BLaER1 (cell line): ENCODE data around the gene ECE1.
"Not testable (repeated sequence)": the region's sequence is repeated elsewhere in the genome, so short reads cannot be mapped to it uniquely, and the experiment has no call there.

Source experiments
- H3K27ac ChIP-seq: shearing (Covaris generic); formaldehyde crosslinking; 2 replicates; pipeline ENCODE4 v1.8.1; 2022
- H3K27me3 ChIP-seq: shearing (Covaris generic); formaldehyde crosslinking; 2 replicates; pipeline ENCODE4 v1.8.1; 2022
- H3K36me3 ChIP-seq: shearing (Covaris generic); formaldehyde crosslinking; 2 replicates; pipeline ENCODE4 v1.8.1; 2022
- H3K4me1 ChIP-seq: shearing (Covaris generic); formaldehyde crosslinking; 2 replicates; pipeline ENCODE4 v1.8.1; 2022
- H3K4me2 ChIP-seq: shearing (Covaris generic); formaldehyde crosslinking; 2 replicates; pipeline ENCODE4 v1.8.1; 2022
- H3K4me3 ChIP-seq: shearing (Covaris generic); formaldehyde crosslinking; 2 replicates; pipeline ENCODE4 v1.8.1; 2022
- H3K9ac ChIP-seq: shearing (Covaris generic); formaldehyde crosslinking; 2 replicates; pipeline ENCODE4 v1.8.1; 2022
- H3K9me3 ChIP-seq: shearing (Covaris generic); formaldehyde crosslinking; 2 replicates; pipeline ENCODE4 v1.8.1; 2022
- H4K20me1 ChIP-seq: shearing (Covaris generic); formaldehyde crosslinking; 2 replicates; pipeline ENCODE4 v1.8.1; 2022
- Cebpa-rat ChIP-seq: shearing (Covaris generic); IDR thresholded peaks from 2 replicates; pipeline ENCODE4 v1.8.1; 2022

Gene ECE1

DNA sequence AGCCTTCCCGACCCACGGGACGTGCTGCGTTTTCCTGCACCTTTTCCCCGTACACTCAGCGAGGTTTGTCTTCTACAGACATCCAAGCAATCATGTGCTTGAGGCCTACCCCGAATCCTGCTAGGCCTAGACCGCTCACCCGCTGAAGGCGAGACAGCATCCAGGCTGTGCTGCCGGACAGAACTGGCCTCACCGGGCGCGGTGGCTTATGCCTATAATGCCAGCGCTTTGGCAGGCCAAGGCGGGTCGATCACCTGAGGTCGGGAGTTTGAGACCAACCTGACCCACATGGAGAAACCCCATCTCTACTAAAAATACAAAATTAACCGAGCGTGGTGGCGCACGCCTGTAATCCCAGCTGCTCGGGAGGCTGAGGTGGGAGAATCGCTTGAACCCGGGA lies 54.1 kb downstream of the ECE1 start:
- Histone ChIP-seq H3K4me2 (no peak overlapping the region), H3K9me3 (no peaks in the 10 kb centered on the region), H3K27ac (no peak overlapping the region), H3K9ac (no peak overlapping the region), H3K4me1 (no peaks in the 10 kb centered on the region), H4K20me1 (no peaks in the 10 kb centered on the region), H3K36me3 (peaks cover 11% of the 10 kb centered on the region; the same call in 1 of the 2 replicates), H3K4me3 (no peak overlapping the region), H3K27me3 (no peaks in the 10 kb centered on the region)
- no peak for TF ChIP-seq Cebpa-rat

DNA sequence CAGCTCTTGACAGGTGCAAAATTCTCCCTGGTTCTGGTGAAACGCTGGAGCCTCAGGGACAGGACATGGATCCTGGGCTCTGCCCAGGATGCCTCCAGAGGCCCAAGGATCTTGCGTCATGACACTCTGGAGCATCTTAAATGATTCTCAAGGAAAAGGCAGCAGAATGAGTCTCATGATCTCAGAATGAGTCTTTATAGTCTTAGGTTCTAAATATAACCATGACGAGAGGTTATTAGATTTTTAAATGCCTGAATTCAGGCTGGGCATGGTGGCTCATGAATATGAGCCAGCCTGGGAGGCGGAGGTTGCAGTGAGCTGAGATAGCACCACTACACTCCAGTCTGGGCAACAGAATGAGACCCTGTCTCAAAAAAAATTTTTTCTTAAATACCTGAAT lies 55.5 kb downstream of the ECE1 start:
- Histone ChIP-seq H3K4me1 (no peaks in the 10 kb centered on the region), H3K4me2 (no peak overlapping the region), H3K9ac (no peak overlapping the region), H3K27ac (no peak overlapping the region), H3K4me3 (no peak overlapping the region), H3K9me3 (no peaks in the 10 kb centered on the region), H3K27me3 (no peaks in the 10 kb centered on the region), H3K36me3 (peaks cover 11% of the 10 kb centered on the region; the same call in 1 of the 2 replicates), H4K20me1 (no peaks in the 10 kb centered on the region)
- no peak for TF ChIP-seq Cebpa-rat

DNA sequence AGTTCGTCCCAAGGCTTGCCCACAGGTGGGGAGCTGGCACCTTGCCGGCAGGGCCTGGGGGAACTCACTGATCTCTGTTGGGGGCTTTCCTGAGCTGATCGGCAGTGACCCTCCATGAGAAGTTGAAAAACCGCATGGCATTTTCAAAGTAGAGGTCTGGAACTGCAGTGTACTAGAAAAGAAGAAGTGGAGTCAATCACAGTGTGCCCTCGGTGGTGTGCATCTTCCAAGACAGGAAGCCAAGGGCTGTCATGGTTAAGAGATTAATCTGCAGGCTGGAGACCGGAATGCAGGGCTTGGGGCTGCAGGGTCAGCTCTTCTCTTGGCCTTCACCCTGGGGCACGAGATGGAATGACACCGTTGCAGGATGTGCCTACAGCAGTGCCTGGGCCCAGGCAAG lies 56.8 kb downstream of the ECE1 start:
- no peaks in the 10 kb centered on the region for H3K4me1 ChIP-seq
- H3K9ac ChIP-seq = no peak overlapping the region
- H3K27ac ChIP-seq = no peak overlapping the region
- H3K4me3 ChIP-seq = no peak overlapping the region
- peaks cover 11% of the 10 kb centered on the region; the same call in 1 of the 2 replicates for H3K36me3 ChIP-seq
- no peaks in the 10 kb centered on the region for H3K27me3 ChIP-seq
- no peaks in the 10 kb centered on the region for H3K9me3 ChIP-seq
- H4K20me1 ChIP-seq = no peaks in the 10 kb centered on the region
- TF ChIP-seq Cebpa-rat = no peak
- no peak overlapping the region for H3K4me2 ChIP-seq

DNA sequence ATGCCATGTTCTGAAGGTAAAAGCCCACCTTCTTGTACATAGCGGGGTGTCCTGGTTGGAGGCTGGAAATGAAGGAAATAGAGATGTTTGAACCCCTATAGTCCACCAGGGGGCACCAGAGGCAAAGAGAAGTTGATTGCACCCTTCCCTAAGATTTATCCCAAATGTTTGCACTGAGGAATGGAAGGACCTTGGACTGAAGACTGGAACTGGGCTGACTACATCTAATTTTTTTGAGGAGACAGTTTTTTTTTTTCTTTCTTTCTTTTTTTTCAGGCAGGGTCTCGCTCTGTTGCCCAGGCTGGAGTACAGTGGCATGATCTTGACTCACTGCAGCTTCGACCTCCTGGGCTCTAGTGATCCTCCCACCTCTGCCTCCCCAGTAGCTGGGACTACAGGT lies 58.2 kb downstream of the ECE1 start:
- no peak overlapping the region for H3K4me2 ChIP-seq
- H3K27ac ChIP-seq = no peak overlapping the region
- no peaks in the 10 kb centered on the region for H3K4me1 ChIP-seq
- peaks cover 11% of the 10 kb centered on the region for H3K36me3 ChIP-seq
- TF ChIP-seq Cebpa-rat = no peak
- no peaks in the 10 kb centered on the region for H4K20me1 ChIP-seq
- no peak overlapping the region for H3K9ac ChIP-seq
- H3K9me3 ChIP-seq = no peaks in the 10 kb centered on the region
- H3K4me3 ChIP-seq = no peak overlapping the region
- no peaks in the 10 kb centered on the region for H3K27me3 ChIP-seq

GRCh38 chr1:21229246-21230000 lies 60.8 kb downstream of the ECE1 start:
- H3K9ac ChIP-seq = no peak overlapping the region
- no peak for TF ChIP-seq Cebpa-rat
- no peak overlapping the region for H3K27ac ChIP-seq
- no peaks in the 10 kb centered on the region for H3K27me3 ChIP-seq
- H3K4me2 ChIP-seq = no peak overlapping the region
- H4K20me1 ChIP-seq = no peaks in the 10 kb centered on the region
- peaks cover 14% of the 10 kb centered on the region for H3K36me3 ChIP-seq
- no peaks in the 10 kb centered on the region for H3K4me1 ChIP-seq
- H3K4me3 ChIP-seq = no peak overlapping the region
- no peaks in the 10 kb centered on the region for H3K9me3 ChIP-seq

GRCh38 chr1:21228224-21228623 lies 62.0 kb downstream of the ECE1 start:
- H3K4me2 ChIP-seq, H3K27me3 ChIP-seq, H3K4me1 ChIP-seq, H3K9me3 ChIP-seq, H4K20me1 ChIP-seq, H3K9ac ChIP-seq, H3K4me3 ChIP-seq, H3K27ac ChIP-seq: not testable (repeated sequence)
- peaks cover 14% of the 10 kb centered on the region for H3K36me3 ChIP-seq

GRCh38 chr1:21225065-21225464 lies 65.2 kb downstream of the ECE1 start:
- Histone ChIP-seq H3K27me3 (no peaks in the 10 kb centered on the region), H3K4me2 (no peak overlapping the region), H3K4me1 (no peaks in the 10 kb centered on the region), H3K4me3 (no peak overlapping the region), H3K36me3 (peaks cover 25% of the 10 kb centered on the region), H4K20me1 (no peaks in the 10 kb centered on the region), H3K9ac (no peak overlapping the region), H3K27ac (no peak overlapping the region), H3K9me3 (no peaks in the 10 kb centered on the region)
- TF ChIP-seq Cebpa-rat = no peak

GRCh38 chr1:21220815-21221214 lies 69.4 kb downstream of the ECE1 start:
- H4K20me1 ChIP-seq = no peaks in the 10 kb centered on the region
- no peak overlapping the region for H3K27ac ChIP-seq
- no peak overlapping the region for H3K9ac ChIP-seq
- no peaks in the 10 kb centered on the region for H3K4me1 ChIP-seq
- H3K4me2 ChIP-seq = no peak overlapping the region
- no peaks in the 10 kb centered on the region for H3K9me3 ChIP-seq
- H3K27me3 ChIP-seq = no peaks in the 10 kb centered on the region
- no peak overlapping the region for H3K4me3 ChIP-seq
- no peak for TF ChIP-seq Cebpa-rat
- H3K36me3 ChIP-seq = peaks cover 38% of the 10 kb centered on the region; the same call in 1 of the 2 replicates

GRCh38 chr1:21219674-21220073 lies 70.6 kb downstream of the ECE1 start:
- Histone ChIP-seq H3K27ac (no peak overlapping the region), H3K4me3 (no peak overlapping the region), H4K20me1 (no peaks in the 10 kb centered on the region), H3K4me2 (no peak overlapping the region), H3K36me3 (peaks cover 30% of the 10 kb centered on the region; the same call in 1 of the 2 replicates), H3K4me1 (no peaks in the 10 kb centered on the region), H3K9ac (no peak overlapping the region), H3K9me3 (no peaks in the 10 kb centered on the region), H3K27me3 (no peaks in the 10 kb centered on the region)
- no peak for TF ChIP-seq Cebpa-rat

GRCh38 chr1:21217812-21218596 lies 72.3 kb downstream of the ECE1 start:
- TF ChIP-seq Cebpa-rat = no peak
- no peak overlapping the region for H3K27ac ChIP-seq
- H3K9ac ChIP-seq = no peak overlapping the region
- H3K36me3 ChIP-seq = peaks cover 26% of the 10 kb centered on the region; the same call in 1 of the 2 replicates
- no peak overlapping the region for H3K4me3 ChIP-seq
- no peaks in the 10 kb centered on the region for H3K9me3 ChIP-seq
- H3K4me1 ChIP-seq = no peaks in the 10 kb centered on the region
- H3K27me3 ChIP-seq = no peaks in the 10 kb centered on the region
- H3K4me2 ChIP-seq = no peak overlapping the region
- no peaks in the 10 kb centered on the region for H4K20me1 ChIP-seq
